Body of pancreas (tissue), 4 donors: ENCODE measurements around the gene TEKTIP1.

Experiments
- CTCF ChIP-seq, 7 experiments: fragments of 450-650 bp in 4 of 7; fragments of 200-600 bp in 3 of 7; sonication (generic) in 3 of 7; IDR thresholded peaks; one replicate each; pipeline ENCODE4 v1.5.1; 2016 to 2019; ENCODE audit warnings: antibody characterized with exemption in 7 of 7
- POLR2A ChIP-seq, 3 donors: fragments of 450-650 bp; IDR thresholded peaks; one replicate each; pipeline ENCODE4 v1.6.1; 2016; ENCODE audit warnings: antibody characterized with exemption in 3 of 3, mild to moderate bottlenecking in 2 of 3

- TF ChIP-seq CTCF (IDR thresholded peaks at IDR 0.05) (no peak), POLR2A (IDR thresholded peaks at IDR 0.05) (no peak)
These were observed 3.4 kb upstream of the TEKTIP1 start for GRCh38 chr19:3535563-3535965.
